Rectal smooth muscle tissue (tissue), 1 donor: Measurements from ENCODE around the gene IRF3.
A peak's percentile ranks its signal among the peaks of the same experiment; 100 is the strongest.

ENCODE experiments used
- H3K27ac ChIP-seq: one replicate; pipeline ENCODE4 v1.7.0; 2013; ENCODE audit warnings: low read depth, low read length, inconsistent platforms
- H3K27me3 ChIP-seq: one replicate; pipeline ENCODE4 v1.7.0; 2013; ENCODE audit warnings: low read length; ENCODE audit not compliant: control insufficient read depth, insufficient read depth
- H3K36me3 ChIP-seq: one replicate; pipeline ENCODE4 v1.7.0; 2013; ENCODE audit warnings: low read length; ENCODE audit not compliant: control insufficient read depth, insufficient read depth
- H3K4me1 ChIP-seq: one replicate; pipeline ENCODE4 v1.7.0; 2013; ENCODE audit warnings: low read length; ENCODE audit not compliant: control insufficient read depth, insufficient read depth
- H3K4me3 ChIP-seq: one replicate; pipeline ENCODE4 v1.7.0; 2013; ENCODE audit warnings: low read length
- H3K9ac ChIP-seq: one replicate; pipeline ENCODE4 v1.7.0; 2013; ENCODE audit warnings: low read length

Gene IRF3

GRCh38 chr19:49676136-49676783, 10.6 kb upstream of the IRF3 start:
- peak overlapping the region; percentile 75 for H3K4me3 ChIP-seq
- peak overlapping the region; percentile 98 for H3K27ac ChIP-seq
- H3K27me3 ChIP-seq, result no peaks in the 10 kb centered on the region
- H3K4me1 ChIP-seq, result peaks cover 6% of the 10 kb centered on the region
- H3K9ac ChIP-seq, result peak overlapping the region; percentile 75
- no peaks in the 10 kb centered on the region for H3K36me3 ChIP-seq

GRCh38 chr19:49672131-49672919, 6.7 kb upstream of the IRF3 start:
- no peaks in the 10 kb centered on the region for H3K36me3 ChIP-seq
- no peaks in the 10 kb centered on the region for H3K4me1 ChIP-seq
- H3K9ac ChIP-seq, result no peak overlapping the region
- H3K27me3 ChIP-seq, result no peaks in the 10 kb centered on the region
- H3K27ac ChIP-seq, result no peak overlapping the region
- H3K4me3 ChIP-seq, result peak overlapping the region; percentile 38

- H3K4me1 ChIP-seq, result peaks cover 5% of the 10 kb centered on the region
- no peak overlapping the region for H3K27ac ChIP-seq
- H3K27me3 ChIP-seq, result no peaks in the 10 kb centered on the region
- H3K9ac ChIP-seq, result no peak overlapping the region
- H3K36me3 ChIP-seq, result no peaks in the 10 kb centered on the region
- no peak overlapping the region for H3K4me3 ChIP-seq
These were observed 3.9 kb upstream of the IRF3 start for GRCh38 chr19:49669516-49669915.

GRCh38 chr19:49667473-49667872, 1.8 kb upstream of the IRF3 start:
- Histone ChIP-seq H3K27me3 (no peaks in the 10 kb centered on the region), H3K36me3 (peaks cover 3% of the 10 kb centered on the region), H3K4me1 (peaks cover 5% of the 10 kb centered on the region), H3K4me3 (no peak overlapping the region), H3K27ac (no peak overlapping the region), H3K9ac (no peak overlapping the region)

- H3K36me3 ChIP-seq, result peaks cover 10% of the 10 kb centered on the region
- H3K27me3 ChIP-seq, result no peaks in the 10 kb centered on the region
- peaks cover 5% of the 10 kb centered on the region for H3K4me1 ChIP-seq
- H3K4me3 ChIP-seq, result peak overlapping the region; percentile 72
- H3K27ac ChIP-seq, result peak overlapping the region; percentile 82
- H3K9ac ChIP-seq, result peak overlapping the region; percentile 53
These were observed 425 bp upstream of the IRF3 start for GRCh38 chr19:49666120-49666444.

GRCh38 chr19:49665036-49665350, 664 bp downstream of the IRF3 start:
- peaks cover 5% of the 10 kb centered on the region for H3K4me1 ChIP-seq
- H3K4me3 ChIP-seq, result peak overlapping the region; percentile 82
- H3K36me3 ChIP-seq, result peaks cover 13% of the 10 kb centered on the region
- no peaks in the 10 kb centered on the region for H3K27me3 ChIP-seq
- peak overlapping the region; percentile 73 for H3K9ac ChIP-seq
- H3K27ac ChIP-seq, result peak overlapping the region; percentile 82

GRCh38 chr19:49664171-49665035, 1.3 kb downstream of the IRF3 start:
- Histone ChIP-seq H3K27me3 (no peaks in the 10 kb centered on the region), H3K4me1 (peaks cover 5% of the 10 kb centered on the region), H3K36me3 (peaks cover 13% of the 10 kb centered on the region), H3K27ac (peak overlapping the region; percentile 82), H3K9ac (peak overlapping the region; percentile 73), H3K4me3 (peak overlapping the region; percentile 82)

GRCh38 chr19:49663224-49663623, 2.4 kb downstream of the IRF3 start:
- no peak overlapping the region for H3K27ac ChIP-seq
- H3K4me3 ChIP-seq, result no peak overlapping the region
- no peak overlapping the region for H3K9ac ChIP-seq
- H3K27me3 ChIP-seq, result no peaks in the 10 kb centered on the region
- peaks cover 19% of the 10 kb centered on the region for H3K36me3 ChIP-seq
- H3K4me1 ChIP-seq, result peaks cover 5% of the 10 kb centered on the region

GRCh38 chr19:49662011-49662410, 3.6 kb downstream of the IRF3 start:
- H3K36me3 ChIP-seq, result peaks cover 27% of the 10 kb centered on the region
- no peak overlapping the region for H3K27ac ChIP-seq
- H3K4me1 ChIP-seq, result peaks cover 5% of the 10 kb centered on the region
- H3K27me3 ChIP-seq, result no peaks in the 10 kb centered on the region
- H3K4me3 ChIP-seq, result no peak overlapping the region
- no peak overlapping the region for H3K9ac ChIP-seq

GRCh38 chr19:49660338-49660961, 5.2 kb downstream of the IRF3 start:
- H3K9ac ChIP-seq, result no peak overlapping the region
- peaks cover 37% of the 10 kb centered on the region for H3K36me3 ChIP-seq
- no peak overlapping the region for H3K27ac ChIP-seq

GRCh38 chr19:49658566-49659442, 6.9 kb downstream of the IRF3 start:
- Histone ChIP-seq H3K9ac (no peak overlapping the region), H3K36me3 (peaks cover 47% of the 10 kb centered on the region), H3K27me3 (no peaks in the 10 kb centered on the region), H3K27ac (no peak overlapping the region), H3K4me1 (no peaks in the 10 kb centered on the region), H3K4me3 (no peak overlapping the region)

More at GRCh38 chr19:49660338-49660961, 5.2 kb downstream of the IRF3 start:
- no peaks in the 10 kb centered on the region for H3K4me1 ChIP-seq
- no peaks in the 10 kb centered on the region for H3K27me3 ChIP-seq
- no peak overlapping the region for H3K4me3 ChIP-seq
